Neural cell (in vitro differentiated cells): ENCODE measurements around the gene COL13A1. TPM values are rescaled to one million over a fixed set of nuclear protein-coding genes. Genes with fewer than 3 reads are reported as not detected.

ENCODE experiments used
- H2AFZ ChIP-seq: fragments of 200-600, 300-800 bp; sonication (generic), shearing (Covaris generic); 2 replicates; pipeline ENCODE4 v1.6.0; 2014; ENCODE audit warnings: low read depth, mild to moderate bottlenecking, antibody characterized with exemption, low read length, moderate library complexity
- H3F3A ChIP-seq: fragments of 200-600 bp; shearing (Covaris generic); 2 replicates; pipeline ENCODE4 v1.6.1; 2016; ENCODE audit warnings: mild to moderate bottlenecking, moderate library complexity, mixed read lengths, antibody characterized with exemption, low read length; ENCODE audit not compliant: insufficient read depth, poor library complexity, severe bottlenecking
- H3K27ac ChIP-seq: fragments of 200-600, 300-800 bp; sonication (generic), shearing (Covaris generic); 2 replicates; pipeline ENCODE4 v1.5.1; 2014; ENCODE audit warnings: mild to moderate bottlenecking, low read length, moderate library complexity
- H3K27me3 ChIP-seq: fragments of 300-800, 200-600 bp; sonication (generic), shearing (Covaris generic); 2 replicates; pipeline ENCODE4 v1.6.0; 2014; ENCODE audit warnings: mild to moderate bottlenecking, low read depth, low read length, moderate library complexity; ENCODE audit not compliant: insufficient read depth
- H3K36me3 ChIP-seq: fragments of 300-800, 200-600 bp; sonication (generic), shearing (Covaris generic); 2 replicates; pipeline ENCODE4 v1.5.1; 2014; ENCODE audit warnings: mild to moderate bottlenecking, antibody characterized with exemption, low read length, moderate library complexity; ENCODE audit not compliant: insufficient read depth
- H3K4me2 ChIP-seq: fragments of 300-800, 200-600 bp; sonication (generic), shearing (Covaris generic); 2 replicates; pipeline ENCODE4 v1.6.0; 2014; ENCODE audit warnings: mild to moderate bottlenecking, low read length
- H3K4me3 ChIP-seq: fragments of 300-800, 200-600 bp; sonication (generic), shearing (Covaris generic); 2 replicates; pipeline ENCODE4 v1.5.1; 2014; ENCODE audit warnings: mild to moderate bottlenecking, low read length, moderate library complexity
- H3K79me2 ChIP-seq: fragments of 200-600 bp; shearing (Covaris generic); replicated peaks from 2 replicates; pipeline ENCODE4 v1.6.0; 2014; ENCODE audit warnings: mild to moderate bottlenecking, low read length, moderate library complexity; ENCODE audit not compliant: insufficient read depth
- H3K9ac ChIP-seq: fragments of 300-800, 200-600 bp; sonication (generic), shearing (Covaris generic); 2 replicates; pipeline ENCODE4 v1.6.1; 2016; ENCODE audit warnings: mild to moderate bottlenecking, low read length, mixed read lengths
- H3K9me2 ChIP-seq: fragments of 200-600 bp; shearing (Covaris generic); 2 replicates; pipeline ENCODE4 v1.6.1; 2016; ENCODE audit warnings: mild to moderate bottlenecking, low read length, mixed read lengths; ENCODE audit not compliant: insufficient read depth
- H3K9me3 ChIP-seq: fragments of 200-600, 300-800 bp; sonication (generic), shearing (Covaris generic); 2 replicates; pipeline ENCODE4 v1.6.1; 2016; ENCODE audit warnings: mild to moderate bottlenecking, mixed run types, low read length, moderate library complexity, mixed read lengths
- H4K20me1 ChIP-seq: fragments of 200-600 bp; shearing (Covaris generic); 2 replicates; pipeline ENCODE4 v1.6.1; 2016; ENCODE audit warnings: mild to moderate bottlenecking, mixed run types; ENCODE audit not compliant: insufficient read depth
- CTCF ChIP-seq: fragments of 450-650 bp; IDR thresholded peaks from 2 replicates; pipeline ENCODE4 v1.5.1; 2014; ENCODE audit warnings: antibody characterized with exemption, mild to moderate bottlenecking, moderate library complexity; ENCODE audit not compliant: poor library complexity, severe bottlenecking
- EP300 ChIP-seq: fragments of 450-650 bp; conservative IDR thresholded peaks from 2 replicates; pipeline ENCODE4 v1.6.1; 2014; ENCODE audit warnings: antibody characterized with exemption, mild to moderate bottlenecking, moderate library complexity; ENCODE audit not compliant: poor library complexity, severe bottlenecking
- EZH2 ChIP-seq: fragments of 200-600, 300-800 bp; shearing (Covaris generic), sonication (generic); IDR thresholded peaks from 2 replicates; pipeline ENCODE4 v1.6.1; 2014; ENCODE audit warnings: antibody characterized with exemption, low read length, borderline replicate concordance, mild to moderate bottlenecking; ENCODE audit not compliant: insufficient read depth, poor library complexity, severe bottlenecking
- MXI1 ChIP-seq: fragments of 450-650 bp; conservative IDR thresholded peaks from 2 replicates; pipeline ENCODE4 v1.6.1; 2014; ENCODE audit warnings: antibody characterized with exemption, mild to moderate bottlenecking; ENCODE audit not compliant: poor library complexity, severe bottlenecking
- POLR2AphosphoS5 ChIP-seq: IDR thresholded peaks from 2 replicates; pipeline ENCODE4 v1.6.1; 2012
- RAD21 ChIP-seq: fragments of 450-650 bp; conservative IDR thresholded peaks from 2 replicates; pipeline ENCODE4 v1.6.1; 2014; ENCODE audit warnings: antibody characterized with exemption, mild to moderate bottlenecking, moderate library complexity
- REST ChIP-seq: IDR thresholded peaks from 2 replicates; pipeline ENCODE4 v1.6.1; 2012; ENCODE audit warnings: borderline replicate concordance
- SMC3 ChIP-seq: fragments of 450-650 bp; conservative IDR thresholded peaks from 2 replicates; pipeline ENCODE4 v1.6.1; 2014; ENCODE audit warnings: antibody characterized with exemption, mild to moderate bottlenecking, moderate library complexity; ENCODE audit not compliant: poor library complexity
- TAF1 ChIP-seq: IDR thresholded peaks from 2 replicates; pipeline ENCODE4 v1.6.1; 2012; ENCODE audit warnings: low read depth
- polyA plus RNA-seq: library from polyadenylated mRNA; depleted of rRNA; stranded (reverse); fragments of >200 nt; gene quantifications from 2 replicates; pipeline ENCODE4 v1.2.3, GENCODE V29; 2014

The COL13A1 gene
- polyA plus RNA-seq, 1 donor from 2014 or later: 4.7 TPM

- Histone ChIP-seq H3F3A (no peaks in the 10 kb centered on the region), H3K9me2 (no peaks in the 10 kb centered on the region), H3K4me2 (no peak overlapping the region), H3K27me3 (no peaks in the 10 kb centered on the region), H4K20me1 (no peaks in the 10 kb centered on the region), H3K4me3 (no peak overlapping the region), H3K9me3 (no peaks in the 10 kb centered on the region), H3K79me2 (no peaks in the 10 kb centered on the region), H2AFZ (no peak overlapping the region), H3K36me3 (no peaks in the 10 kb centered on the region), H3K9ac (no peak overlapping the region), H3K27ac (no peak overlapping the region)
- TF ChIP-seq EZH2: no peak
- no peak for TF ChIP-seq MXI1
- no peak for TF ChIP-seq CTCF
- TF ChIP-seq RAD21: no peak
Measured at GRCh38 chr10:69907517-69907916, 105.8 kb downstream of the COL13A1 start.

GRCh38 chr10:69908124-69908523 is 106.4 kb downstream of the COL13A1 start:
- H3K9me3 ChIP-seq: no peaks in the 10 kb centered on the region
- H3K79me2 ChIP-seq: no peaks in the 10 kb centered on the region
- no peaks in the 10 kb centered on the region for H3F3A ChIP-seq
- no peaks in the 10 kb centered on the region for H3K27me3 ChIP-seq
- no peak for TF ChIP-seq RAD21
- no peak for TF ChIP-seq EP300
- TF ChIP-seq EZH2: no peak
- TF ChIP-seq CTCF: no peak
- TF ChIP-seq MXI1: no peak
- no peak for TF ChIP-seq TAF1
- no peak for TF ChIP-seq POLR2AphosphoS5
- no peak for TF ChIP-seq SMC3
- TF ChIP-seq REST: no peak
- no peaks in the 10 kb centered on the region for H3K9me2 ChIP-seq
- no peak overlapping the region for H3K9ac ChIP-seq
- no peak overlapping the region for H3K4me2 ChIP-seq
- no peak overlapping the region for H2AFZ ChIP-seq
- no peak overlapping the region for H3K27ac ChIP-seq
- H4K20me1 ChIP-seq: no peaks in the 10 kb centered on the region
- H3K4me3 ChIP-seq: no peak overlapping the region
- no peaks in the 10 kb centered on the region for H3K36me3 ChIP-seq
